Adipose tissue (tissue), 3 donors: ENCODE data around the gene C14orf132. TPM values are rescaled to one million over a fixed set of nuclear protein-coding genes. Genes with fewer than 3 reads are reported as not detected.
"Not testable (repeated sequence)": the region's sequence is repeated elsewhere in the genome, so short reads cannot be mapped to it uniquely, and the experiment has no call there.

Experiments used
- H3K27ac ChIP-seq: one replicate; pipeline ENCODE4 v1.5.1; 2013; ENCODE audit warnings: low read depth, low read length
- WGBS, 3 donors: extraction: QIAGEN DNeasy Blood & Tissue Kit; methylation state at CpG; one replicate each; pipeline ENCODE4 v1.1.7; 2013; 5-methylcytosine and 5-hydroxymethylcytosine counted together
- polyA plus RNA-seq, 3 donors: library from polyadenylated mRNA; stranded (reverse); fragments of 200-250 nt; gene quantifications; one replicate each; pipeline ENCODE4 v1.2.3, GENCODE V29; 2013
- donor health status: healthy with polysubstance abuse.
- donor health status: Bipolar disorder and iron deficiency.
- donor health status: healthy.

The C14orf132 gene
- polyA plus RNA-seq = 1 to 10 TPM; 1.4 to 6.9 (median 2.1) TPM

DNA sequence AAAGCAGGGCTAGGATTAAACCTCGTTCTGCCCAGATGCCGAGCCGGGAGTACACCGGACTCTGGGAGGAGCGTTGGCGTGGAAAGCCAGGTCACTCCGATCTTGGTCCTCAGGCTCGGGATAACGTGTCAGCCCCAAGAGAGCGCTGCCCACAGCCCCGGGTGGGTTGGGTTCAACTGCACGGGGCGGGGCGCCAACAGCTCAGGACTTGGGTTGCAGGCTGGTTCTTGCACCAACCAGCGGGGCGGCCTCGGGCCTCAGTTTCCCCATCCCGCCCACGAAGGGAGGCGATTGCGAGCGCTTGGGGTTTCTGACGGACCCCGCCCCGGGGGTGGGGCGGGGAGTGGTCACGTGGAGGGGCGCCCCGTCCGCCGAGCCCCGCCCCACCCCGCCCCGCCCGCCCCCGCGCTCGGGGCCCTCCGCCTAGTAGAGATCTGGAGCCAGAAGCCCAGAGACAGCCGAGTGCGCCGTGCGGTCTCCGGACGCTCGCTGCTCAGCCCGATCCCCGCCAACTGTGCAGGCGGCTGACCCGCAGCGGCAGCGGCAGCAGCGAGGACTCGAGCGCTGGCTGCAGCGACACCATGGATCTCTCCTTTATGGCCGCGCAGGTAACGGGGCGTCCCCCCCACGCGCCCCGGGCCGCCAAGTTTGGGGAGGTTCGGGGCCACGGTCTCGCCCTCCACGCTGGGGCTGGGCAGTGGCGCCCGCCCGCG lies at the start of gene C14orf132:
C14orf132 (plus strand) TSS at position 443 of the 713 bp plus-strand sequence; CDS start at position 582, 139 bp downstream.
- 0 to 1% (median 1%) methylated on average over 58 to 72 of the region's 72 CpGs for WGBS, 3 donors

DNA sequence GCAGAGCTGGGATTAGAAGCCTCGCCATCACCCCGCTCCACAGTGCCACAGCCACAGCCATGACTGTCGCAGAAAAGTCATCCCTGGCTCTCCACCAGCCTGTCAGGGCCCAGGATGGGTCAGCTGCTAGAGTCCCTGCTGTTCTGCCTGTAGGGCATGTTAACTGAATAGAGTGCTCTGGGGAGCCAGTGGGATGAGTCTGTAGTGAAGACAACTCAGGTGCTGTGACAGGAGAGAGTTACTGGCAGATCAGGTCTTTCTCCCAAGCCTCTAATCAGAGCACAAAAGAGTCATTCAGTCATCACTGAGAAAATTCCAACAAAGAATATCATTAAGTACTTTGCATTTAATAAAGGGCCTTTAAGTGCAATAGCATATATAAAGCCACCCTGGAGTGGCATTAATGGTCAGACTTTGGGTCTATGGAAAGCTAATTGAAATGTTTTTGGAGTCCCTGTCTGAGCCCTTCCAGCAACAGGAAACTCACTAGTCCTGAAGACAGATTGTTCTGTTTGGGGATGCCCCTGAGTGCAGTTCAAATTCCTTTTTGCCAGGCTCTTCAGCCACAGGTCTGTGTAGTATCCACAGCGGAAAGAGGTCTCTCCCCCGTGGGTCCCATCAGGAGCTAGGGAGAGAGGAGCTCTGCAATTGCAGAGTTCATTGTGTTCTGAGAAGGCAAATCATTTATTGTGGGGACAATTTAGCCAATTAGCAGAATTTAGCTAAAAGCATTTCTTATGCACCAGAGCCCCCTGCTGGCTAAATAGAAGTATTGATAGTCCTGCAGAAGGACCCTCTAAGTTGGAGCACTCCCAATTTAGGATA lies 45.2 kb upstream of the C14orf132 start:
- WGBS, 3 donors = 47 to 57% (median 52%) methylated on average over 5 of the region's 5 CpGs
- H3K27ac ChIP-seq = no peak overlapping the region

More for the DNA sequence above, at the start of gene C14orf132:
- no peak within 1 kb of the TSS for H3K27ac ChIP-seq

DNA sequence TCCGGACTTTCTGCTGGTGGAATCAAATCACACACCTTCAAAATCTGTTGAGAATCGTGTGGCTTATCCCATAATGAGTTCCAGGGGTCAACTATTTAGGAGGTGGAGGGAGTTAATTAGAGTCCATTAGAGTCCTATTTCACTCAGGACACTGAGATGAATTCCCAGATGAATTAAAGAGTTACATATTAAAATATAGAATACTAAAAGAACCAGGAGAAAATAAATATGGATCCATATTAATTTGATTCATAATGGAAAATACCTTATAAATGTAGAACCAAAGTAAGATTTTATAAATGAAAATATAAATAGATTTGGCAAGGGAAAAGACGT lies 44.6 kb upstream of the C14orf132 start:
- WGBS, 3 donors = 20 to 25% (median 21%) methylated on average over 3 of the region's 3 CpGs
- no peak overlapping the region for H3K27ac ChIP-seq

DNA sequence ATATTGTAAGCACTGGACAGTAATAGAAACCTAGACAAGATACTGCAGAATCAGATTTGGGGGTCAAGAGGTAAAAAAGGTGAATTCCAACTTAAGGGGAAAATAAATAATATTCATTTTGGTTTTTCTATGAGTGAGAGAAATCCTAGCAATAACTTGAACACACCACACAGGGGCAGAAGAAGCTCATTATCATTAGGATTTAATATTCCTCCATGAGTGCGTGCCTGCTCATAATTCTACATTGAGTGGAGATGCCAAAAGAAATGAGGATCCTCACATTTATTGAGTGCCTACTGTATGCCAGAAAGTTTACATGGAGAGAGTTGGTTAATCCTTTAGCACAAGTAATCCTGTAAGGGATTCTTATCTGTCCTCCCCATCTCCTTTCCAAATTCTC lies 40.5 kb upstream of the C14orf132 start:
- H3K27ac ChIP-seq = no peak overlapping the region
- WGBS, 3 donors = 14 to 30% (median 20%) methylated on average over 1 of the region's 1 CpG

DNA sequence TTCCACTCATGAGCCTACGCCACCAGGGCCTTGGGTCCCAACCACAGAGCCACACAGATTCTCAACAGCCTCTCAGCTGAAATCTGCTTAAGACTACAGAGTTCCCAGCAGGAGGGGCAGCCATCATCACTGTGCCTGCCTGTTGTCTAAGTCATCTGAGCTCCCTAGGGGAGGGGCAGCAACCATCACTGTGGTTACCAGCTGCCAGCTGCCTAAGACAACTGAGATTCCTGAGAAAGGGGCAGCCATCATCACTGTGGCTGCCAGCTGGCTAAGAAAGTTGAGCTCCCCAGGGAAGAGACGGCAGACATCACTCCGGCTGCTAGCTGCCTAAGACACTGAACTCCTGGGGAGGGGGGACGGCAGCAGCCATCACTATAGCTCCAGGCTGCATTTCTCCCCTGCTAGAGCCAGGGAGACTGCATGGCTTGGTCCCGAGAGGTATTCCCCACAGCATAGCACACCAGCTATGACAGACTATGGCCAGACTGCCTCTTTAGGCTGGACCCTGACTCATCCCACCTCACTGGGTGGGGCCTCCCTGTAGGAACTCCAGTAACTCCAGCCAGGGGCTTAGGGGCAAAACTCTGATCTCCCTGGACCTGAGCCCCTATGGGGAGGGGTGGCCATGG lies 37.2 kb upstream of the C14orf132 start:
- 55 to 75% (median 63%) methylated on average over 5 of the region's 5 CpGs for WGBS, 3 donors
- H3K27ac ChIP-seq = no peak overlapping the region

DNA sequence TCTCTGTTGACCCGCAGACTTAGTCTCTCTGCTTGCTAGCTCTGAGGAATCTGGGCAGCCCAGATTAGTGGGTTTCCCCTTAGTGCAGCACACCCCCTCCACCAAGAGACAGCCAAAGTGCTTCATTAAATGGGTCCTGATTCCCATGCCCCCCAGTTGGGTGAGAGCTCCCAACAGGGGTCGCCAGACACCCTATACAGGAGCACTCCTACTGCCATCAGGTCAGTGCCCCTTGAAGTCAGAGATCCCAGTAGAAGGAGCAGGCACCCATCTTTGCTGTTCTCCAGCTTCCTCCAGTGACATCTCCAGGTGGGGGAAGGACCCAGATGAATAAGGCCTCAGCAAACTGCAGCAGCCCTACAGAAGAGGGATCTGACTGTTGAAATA lies 36.7 kb upstream of the C14orf132 start:
- 49 to 73% (median 73%) methylated on average over 2 of the region's 2 CpGs for whole genome bisulfite sequencing, 3 donors
- H3K27ac ChIP-seq = no peak overlapping the region

DNA sequence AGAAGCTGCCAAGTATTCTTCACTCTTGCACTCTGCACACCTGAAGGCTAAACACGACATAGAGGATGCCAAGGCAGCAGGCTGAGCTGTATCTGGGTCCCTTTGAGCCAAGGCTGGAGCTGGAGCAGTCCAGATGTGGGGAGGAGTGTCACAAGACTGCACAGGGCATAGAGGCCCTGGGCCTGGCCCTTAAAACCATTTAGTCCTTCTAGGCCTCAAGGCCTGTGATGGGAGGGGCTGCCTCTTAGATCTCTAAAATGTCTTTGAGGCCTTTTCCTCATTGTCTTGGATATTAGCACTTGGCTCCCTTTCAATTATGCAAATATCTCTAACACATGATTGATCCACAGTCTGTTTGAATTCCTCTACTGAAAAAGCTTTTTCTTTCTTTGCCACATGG lies 28.0 kb upstream of the C14orf132 start:
- no peak overlapping the region for H3K27ac ChIP-seq
- WGBS, 3 donors = 63 to 85% (median 63%) methylated on average over 1 of the region's 1 CpG

DNA sequence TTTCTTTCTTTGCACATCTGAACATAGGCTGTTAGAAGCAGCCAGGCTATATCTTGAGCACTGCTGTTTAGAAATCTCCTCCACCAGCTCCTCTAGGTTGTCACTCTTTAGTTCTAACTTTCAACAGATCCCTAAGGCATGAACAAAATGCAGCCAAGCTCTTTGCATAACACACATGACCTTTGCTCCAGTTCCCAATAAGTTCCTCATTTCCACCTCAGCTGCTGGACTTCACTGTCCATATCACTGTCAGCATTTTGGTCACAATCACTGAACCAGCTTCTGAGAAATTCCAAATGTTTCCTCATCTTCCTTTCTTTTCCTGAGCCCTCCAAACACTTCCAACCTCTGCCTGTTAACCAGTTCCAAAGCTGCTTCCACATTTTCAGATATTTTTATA lies 27.6 kb upstream of the C14orf132 start:
- H3K27ac ChIP-seq = no peak overlapping the region

GRCh38 chr14:96012757-96013156 lies 26.4 kb upstream of the C14orf132 start:
- not testable (repeated sequence) for H3K27ac ChIP-seq
- WGBS, 3 donors = 91 to 100% (median 96%) methylated on average over 1 of the region's 1 CpG

DNA sequence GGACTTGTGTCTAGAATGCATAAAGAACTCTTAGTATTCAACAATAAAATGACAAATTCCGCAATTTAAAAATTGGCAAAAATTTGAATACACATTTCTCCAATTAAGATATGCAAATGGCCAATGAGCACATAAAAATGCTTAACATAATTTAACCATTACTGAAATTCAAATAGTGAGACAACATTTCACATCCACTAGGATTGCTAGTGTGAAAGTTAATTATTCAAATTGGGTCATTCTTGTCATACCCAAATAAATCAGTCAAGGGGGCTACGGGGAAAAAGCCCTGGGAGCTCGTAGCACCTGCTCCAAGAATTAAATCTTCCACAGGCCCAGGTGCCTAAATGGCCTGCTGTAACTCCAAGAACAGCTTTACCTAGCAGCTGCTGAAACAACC lies 25.0 kb upstream of the C14orf132 start:
- 75 to 84% (median 80%) methylated on average over 3 of the region's 3 CpGs for WGBS, 3 donors
- H3K27ac ChIP-seq = no peak overlapping the region

DNA sequence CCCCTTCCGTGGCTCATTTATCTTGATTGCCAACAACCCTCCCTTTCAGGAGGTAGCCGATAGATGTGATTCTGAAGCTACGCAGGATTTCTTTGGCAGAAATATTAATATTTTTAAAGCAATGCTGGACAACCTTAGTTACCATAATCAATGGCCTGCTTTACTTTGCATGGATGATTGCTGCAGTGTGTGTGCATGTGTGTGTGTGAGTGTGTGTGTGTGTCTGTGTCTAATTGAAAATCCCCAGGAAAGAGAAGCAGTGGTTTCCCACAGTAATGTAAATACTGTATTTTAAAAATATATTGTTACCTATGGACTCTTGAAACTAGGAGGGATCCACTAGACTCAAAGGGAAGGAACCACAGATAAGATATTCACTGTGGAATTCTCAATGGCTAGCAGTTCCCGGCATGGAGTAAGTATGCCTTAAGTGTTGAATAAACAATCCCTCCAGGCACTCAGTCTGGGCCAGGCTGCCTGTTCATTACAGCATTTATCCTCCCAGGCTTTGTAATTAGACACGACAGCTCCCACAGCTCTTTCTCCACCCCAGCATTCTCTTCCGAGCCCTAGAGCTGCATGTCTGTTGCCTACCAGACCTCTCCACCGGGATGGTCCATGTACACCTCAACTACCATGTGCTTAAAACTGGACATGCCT lies 22.5 kb upstream of the C14orf132 start:
- WGBS, 3 donors = 34 to 41% (median 37%) methylated on average over 7 of the region's 7 CpGs

DNA sequence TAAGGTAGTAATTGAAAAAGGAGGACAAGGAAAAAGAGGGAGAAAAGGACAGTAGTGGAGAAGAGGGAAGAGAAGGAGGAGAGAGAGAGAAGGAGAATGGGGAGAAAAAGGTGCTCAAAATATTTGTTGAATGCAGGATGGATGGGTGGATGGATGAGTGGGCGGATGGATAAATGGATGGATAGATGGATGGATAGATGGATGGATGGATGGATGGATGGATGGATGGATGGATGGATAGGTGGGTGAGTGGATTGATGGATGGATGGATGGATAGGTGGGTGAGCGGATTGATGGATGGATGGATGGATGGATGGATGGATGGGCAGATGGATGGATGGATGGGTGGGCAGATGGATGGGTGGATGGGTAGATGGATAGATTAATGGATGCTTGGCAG lies 21.3 kb upstream of the C14orf132 start:
- no peak overlapping the region for H3K27ac ChIP-seq
- WGBS, 3 donors = 89 to 96% (median 92%) methylated on average over 2 of the region's 2 CpGs

More for the DNA sequence above, 22.5 kb upstream of the C14orf132 start:
- no peak overlapping the region for H3K27ac ChIP-seq

- WGBS, 3 donors = 34 to 35% (median 34%) methylated on average over 8 of the region's 8 CpGs
- no peak overlapping the region for H3K27ac ChIP-seq
Measured at GRCh38 chr14:96027431-96028355, 11.5 kb upstream of the C14orf132 start.

DNA sequence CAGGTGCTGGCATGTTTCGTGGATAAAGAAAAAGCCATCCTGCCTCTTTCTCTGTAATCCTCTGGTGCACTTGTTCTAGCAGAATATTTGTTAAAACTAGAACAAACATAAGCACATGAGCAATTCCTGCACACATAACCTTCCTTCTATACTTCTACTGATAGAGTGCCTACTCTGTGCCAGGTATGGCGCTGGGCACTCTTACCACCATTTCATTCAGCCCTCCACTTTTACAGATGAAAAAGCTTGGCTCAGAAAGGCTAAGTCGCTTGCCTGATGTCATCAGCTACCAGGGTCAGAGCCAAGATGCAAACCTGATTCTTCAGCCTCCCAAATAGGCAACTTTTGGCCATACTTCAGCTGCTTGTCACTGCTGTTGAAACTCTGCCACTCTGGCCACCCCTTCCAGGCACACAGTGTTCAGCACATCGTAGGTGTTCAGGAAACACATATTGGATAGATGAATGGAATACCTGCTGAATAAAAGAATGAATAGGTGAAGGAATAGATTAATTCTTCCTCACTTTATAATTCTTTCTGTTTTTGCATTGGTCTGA lies 10.0 kb upstream of the C14orf132 start:
- 75 to 83% (median 82%) methylated on average over 4 of the region's 4 CpGs for WGBS, 3 donors
- no peak overlapping the region for H3K27ac ChIP-seq

DNA sequence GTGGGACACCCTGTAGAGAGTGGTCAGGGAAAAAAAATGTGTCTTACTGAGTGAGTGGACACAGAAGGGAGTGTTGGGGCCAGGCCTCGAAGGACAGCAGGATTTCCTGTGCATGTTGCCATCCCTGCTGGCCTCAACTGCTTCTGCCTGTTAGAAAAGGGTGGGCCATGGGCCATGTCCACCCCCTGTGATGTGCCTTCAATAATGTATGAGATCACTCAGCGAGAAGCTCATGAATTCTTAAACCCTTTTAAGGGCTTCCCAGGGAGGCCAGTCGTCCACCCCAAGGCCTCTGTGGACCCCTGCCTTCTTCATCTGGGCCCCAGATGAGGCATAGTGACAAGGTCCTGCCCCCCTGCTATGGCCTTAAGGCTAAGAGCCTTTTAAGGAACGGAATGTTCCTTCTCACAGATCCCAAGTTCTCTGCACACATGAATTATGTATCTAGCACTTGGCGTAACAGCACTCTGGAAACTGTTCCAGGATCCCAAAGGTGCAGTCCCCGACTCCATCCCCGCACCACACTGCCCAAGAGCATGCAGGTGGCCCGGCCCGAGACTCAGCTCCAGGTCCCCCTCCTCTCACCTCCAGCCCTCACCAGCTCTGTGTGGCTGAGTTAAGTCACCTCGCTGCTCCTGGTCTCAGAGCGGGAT lies 8.9 kb upstream of the C14orf132 start:
- no peak overlapping the region for H3K27ac ChIP-seq
- 80 to 85% (median 80%) methylated on average over 11 of the region's 11 CpGs for WGBS, 3 donors

DNA sequence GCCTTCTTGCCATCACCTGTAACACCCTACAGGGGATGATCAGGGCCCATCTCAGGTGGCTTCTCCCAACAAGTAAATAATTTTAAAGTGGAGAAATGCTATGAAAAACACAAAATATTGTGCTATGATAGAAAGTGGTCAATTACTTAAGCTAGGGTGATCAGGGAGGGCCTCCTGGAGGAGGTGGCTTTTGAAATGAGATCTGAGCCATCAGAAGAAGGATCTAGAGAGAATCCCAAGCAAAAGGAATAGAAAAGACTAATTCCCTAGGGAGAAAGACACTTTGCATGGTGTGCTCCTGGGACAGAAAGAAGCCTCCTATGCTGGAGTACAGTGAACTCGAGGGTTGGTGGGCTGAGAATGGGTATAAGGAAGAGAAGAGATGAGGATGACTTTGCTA lies 7.5 kb upstream of the C14orf132 start:
- 72 to 94% (median 80%) methylated on average over 1 of the region's 1 CpG for WGBS, 3 donors

DNA sequence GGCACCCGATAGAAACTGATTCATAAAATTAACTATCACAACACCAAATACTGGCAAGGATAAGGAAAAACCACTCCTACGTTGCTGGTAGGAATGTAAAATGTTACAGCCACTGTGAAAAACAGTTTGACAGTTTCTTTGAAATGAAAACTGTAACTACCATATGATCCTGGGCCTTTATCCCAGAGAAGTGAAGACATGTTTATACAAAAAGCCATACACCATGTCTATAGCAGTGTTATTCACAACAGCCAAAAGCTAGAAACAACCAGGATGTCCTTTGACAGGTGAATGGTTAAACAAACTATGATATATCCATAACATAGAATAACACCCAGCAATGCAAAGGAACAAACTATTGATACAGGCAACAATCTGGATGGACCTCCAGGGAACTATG lies 3.7 kb upstream of the C14orf132 start:
- WGBS, 3 donors = 47 to 65% (median 53%) methylated on average over 2 of the region's 2 CpGs
- no peak overlapping the region for H3K27ac ChIP-seq

More for the DNA sequence above, 7.5 kb upstream of the C14orf132 start:
- H3K27ac ChIP-seq = no peak overlapping the region
